SK-N-SH treated with all-trans-retinoic acid at 6 μM for 48 hours (cell line): ENCODE results near the gene MOXD1.
A peak's percentile ranks its signal among the peaks of the same experiment; 100 is the strongest.

Source experiments
- ATAC-seq: fragments of 200-7000 bp; cut with Tn5 transposase; 3 replicates; pipeline ENCODE4 v1.9.1; 2020; ENCODE audit warnings: mild to moderate bottlenecking, moderate library complexity
- ARNTL ChIP-seq: fragments of 450-650 bp; formaldehyde crosslinking; IDR thresholded peaks from 2 replicates; pipeline ENCODE4 v1.5.0; 2020; ENCODE audit warnings: low read depth, mild to moderate bottlenecking, moderate library complexity, borderline replicate concordance
- BACH2 ChIP-seq: fragments of 250-450 bp; sonication (Bioruptor Pico); IDR thresholded peaks from 2 replicates; pipeline ENCODE4 v1.9.0; 2021; ENCODE audit warnings: mild to moderate bottlenecking, borderline replicate concordance
- CREB5 ChIP-seq: fragments of 250-450 bp; sonication (Bioruptor Pico); IDR thresholded peaks from 2 replicates; pipeline ENCODE4 v1.5.1; 2020; ENCODE audit warnings: low read depth, mild to moderate bottlenecking, moderate library complexity
- CSRNP3 ChIP-seq: fragments of 250-450 bp; sonication (Bioruptor Pico); IDR thresholded peaks from 2 replicates; pipeline ENCODE4 v1.5.1; 2021; ENCODE audit warnings: mild to moderate bottlenecking, moderate library complexity
- ESRRG ChIP-seq: fragments of 250-450 bp; sonication (Bioruptor Pico); IDR thresholded peaks from 2 replicates; pipeline ENCODE4 v1.6.1; 2021; ENCODE audit warnings: mild to moderate bottlenecking
- GLIS3 ChIP-seq: fragments of 250-450 bp; sonication (Bioruptor Pico); IDR thresholded peaks from 2 replicates; pipeline ENCODE4 v1.5.0; 2020; ENCODE audit warnings: mild to moderate bottlenecking, moderate library complexity
- ISL1 ChIP-seq: fragments of 250-450 bp; sonication (Bioruptor Pico); IDR thresholded peaks from 2 replicates; pipeline ENCODE4 v2.1.2; 2022; ENCODE audit warnings: mild to moderate bottlenecking, moderate library complexity
- PATZ1 ChIP-seq: fragments of 250-450 bp; sonication (Bioruptor Pico); IDR thresholded peaks from 2 replicates; pipeline ENCODE4 v1.8.0; 2020; ENCODE audit warnings: mild to moderate bottlenecking, moderate library complexity, borderline replicate concordance
- PPARA ChIP-seq: fragments of 250-450 bp; sonication (Bioruptor Pico); IDR thresholded peaks from 2 replicates; pipeline ENCODE4 v1.5.0; 2020; ENCODE audit warnings: mild to moderate bottlenecking, borderline replicate concordance
- SNAI2 ChIP-seq: fragments of 250-450 bp; sonication (Bioruptor Pico); IDR thresholded peaks from 2 replicates; pipeline ENCODE4 v1.5.0; 2020; ENCODE audit warnings: mild to moderate bottlenecking, moderate library complexity
- TCF4 ChIP-seq: fragments of 250-450 bp; sonication (Bioruptor Pico); IDR thresholded peaks from 2 replicates; pipeline ENCODE4 v1.8.0; 2021; ENCODE audit warnings: mild to moderate bottlenecking, moderate library complexity, borderline replicate concordance
- TOX ChIP-seq: fragments of 250-450 bp; sonication (Bioruptor Pico); IDR thresholded peaks from 2 replicates; pipeline ENCODE4 v1.8.0; 2021; ENCODE audit warnings: mild to moderate bottlenecking, moderate library complexity, borderline replicate concordance
- TSHZ2 ChIP-seq: fragments of 250-450 bp; sonication (Bioruptor Pico); IDR thresholded peaks from 2 replicates; pipeline ENCODE4 v1.5.0; 2020; ENCODE audit warnings: mild to moderate bottlenecking, moderate library complexity
- ZC3H10 ChIP-seq: fragments of 250-450 bp; sonication (Bioruptor Pico); IDR thresholded peaks from 2 replicates; pipeline ENCODE4 v1.5.1; 2021; ENCODE audit warnings: mild to moderate bottlenecking, moderate library complexity
- ZFP3 ChIP-seq: fragments of 250-450 bp; sonication (Bioruptor Pico); IDR thresholded peaks from 2 replicates; pipeline ENCODE4 v1.5.0; 2020; ENCODE audit warnings: mild to moderate bottlenecking, moderate library complexity
- ZFP30 ChIP-seq: fragments of 450-650 bp; formaldehyde crosslinking; IDR thresholded peaks from 2 replicates; pipeline ENCODE4 v1.5.0; 2022; ENCODE audit warnings: mild to moderate bottlenecking, moderate library complexity
- ZNF565 ChIP-seq: fragments of 450-650 bp; formaldehyde crosslinking; conservative IDR thresholded peaks from 2 replicates; pipeline ENCODE4 v1.5.0; 2020; ENCODE audit warnings: low read depth, mild to moderate bottlenecking, moderate library complexity
- ZNF70 ChIP-seq: fragments of 450-650 bp; formaldehyde crosslinking; IDR thresholded peaks from 2 replicates; pipeline ENCODE4 v1.5.0; 2020; ENCODE audit warnings: mild to moderate bottlenecking, moderate library complexity
- ZNF8 ChIP-seq: fragments of 450-650 bp; formaldehyde crosslinking; IDR thresholded peaks from 2 replicates; pipeline ENCODE4 v1.5.0; 2020; ENCODE audit warnings: mild to moderate bottlenecking, moderate library complexity

The MOXD1 gene

GRCh38 chr6:132298344-132298949, 102.8 kb downstream of the MOXD1 start (continued):
- TF ChIP-seq CSRNP3 (CRISPR knock-in tag): no peak

GRCh38 chr6:132289756-132290155, 111.5 kb downstream of the MOXD1 start:
- TF ChIP-seq BACH2 (CRISPR knock-in tag): no peak
- ATAC-seq: peak; percentile 23

- no peak for TF ChIP-seq ZFP3
- no peak for TF ChIP-seq GLIS3 (CRISPR knock-in tag)
- no peak for TF ChIP-seq ARNTL (CRISPR knock-in tag)
- no peak for TF ChIP-seq TCF4 (CRISPR knock-in tag)
- no peak for TF ChIP-seq ZNF8 (CRISPR knock-in tag)
- no peak for TF ChIP-seq CREB5
- TF ChIP-seq ISL1: no peak
- no peak for TF ChIP-seq TOX
- no peak for TF ChIP-seq SNAI2
- no peak for TF ChIP-seq TSHZ2 (CRISPR knock-in tag)
- TF ChIP-seq BACH2 (CRISPR knock-in tag): no peak
- no peak for TF ChIP-seq PATZ1 (CRISPR knock-in tag)
- no peak for TF ChIP-seq ZC3H10 (CRISPR knock-in tag)
- no peak for TF ChIP-seq ZNF565
- no peak for TF ChIP-seq ZNF70 (CRISPR knock-in tag)
- peak; percentile 24; the same call in 2 of the 3 replicates for ATAC-seq
Measured at GRCh38 chr6:132287101-132287500, 114.2 kb downstream of the MOXD1 start.

- ATAC-seq: peak; percentile 6; the same call in 1 of the 3 replicates
- no peak for TF ChIP-seq ZNF70 (CRISPR knock-in tag)
- TF ChIP-seq ZFP30 (CRISPR knock-in tag): no peak
- TF ChIP-seq CSRNP3 (CRISPR knock-in tag): no peak
- TF ChIP-seq ZNF8 (CRISPR knock-in tag): no peak
- TF ChIP-seq TSHZ2 (CRISPR knock-in tag): no peak
- TF ChIP-seq TOX: no peak
- TF ChIP-seq ZC3H10 (CRISPR knock-in tag): no peak
- no peak for TF ChIP-seq CREB5
- TF ChIP-seq ESRRG (CRISPR knock-in tag): no peak
- TF ChIP-seq ZFP3: no peak
- TF ChIP-seq GLIS3 (CRISPR knock-in tag): no peak
- no peak for TF ChIP-seq ISL1
- TF ChIP-seq BACH2 (CRISPR knock-in tag): no peak
- no peak for TF ChIP-seq PPARA (CRISPR knock-in tag)
- TF ChIP-seq ZNF565: no peak
Measured at GRCh38 chr6:132286298-132287019, 114.8 kb downstream of the MOXD1 start.
